Activated naive CD4-positive, alpha-beta T cell treated with anti-CD3 and anti-CD28 coated beads, Interleukin-2, amount 10 ng/mL, durations not matched to agents 7 days and 5 days (primary cell): ENCODE measurements around the gene MOAP1.
"Not testable (repeated sequence)": the region's sequence is repeated elsewhere in the genome, so short reads cannot be mapped to it uniquely, and the experiment has no call there.

Experiments
- CTCF ChIA-PET: fragments of 350-600 bp; sonication (Branson Sonifier 250); formaldehyde crosslinking; loops from one replicate; lab custom pipeline; 2021; ENCODE audit warnings: antibody characterized with exemption; lab: Charles Lee
- DNase-seq: peaks from one replicate; pipeline ENCODE4 v3.0.0-alpha.2; 2020
- H3K27ac Mint-ChIP-seq: one replicate; pipeline ENCODE4 v1.8.0; 2021; ENCODE audit warnings: mild to moderate bottlenecking, moderate library complexity, mixed read lengths
- H3K27me3 Mint-ChIP-seq: one replicate; pipeline ENCODE4 v1.8.0; 2021; ENCODE audit warnings: mild to moderate bottlenecking, mixed read lengths
- H3K36me3 Mint-ChIP-seq: one replicate; pipeline ENCODE4 v1.8.0; 2021; ENCODE audit warnings: mixed read lengths
- H3K4me1 Mint-ChIP-seq: one replicate; pipeline ENCODE4 v1.8.0; 2021; ENCODE audit warnings: mixed read lengths
- H3K4me3 Mint-ChIP-seq: one replicate; pipeline ENCODE4 v1.8.0; 2021; ENCODE audit warnings: mild to moderate bottlenecking, moderate library complexity, mixed read lengths
- H3K9me3 Mint-ChIP-seq: one replicate; pipeline ENCODE4 v1.8.0; 2021; ENCODE audit warnings: mixed read lengths

Gene MOAP1

GRCh38 chr14:93206793-93207467, 22.2 kb upstream of the MOAP1 start, which contains the start of the genes GON7 and UBR7:
Gene GON7 (minus strand): TSS chr14:93207065. CDS start chr14:93207037, 28 bp downstream.
Gene UBR7 (plus strand): TSS chr14:93207256. CDS start chr14:93207292, 36 bp downstream.
- H3K4me1 Mint-ChIP-seq, result peaks cover 50% of the 10 kb centered on the region
- no peaks in the 10 kb centered on the region for H3K27me3 Mint-ChIP-seq
- H3K9me3 Mint-ChIP-seq, result no peaks in the 10 kb centered on the region
- CTCF ChIA-PET, result interaction anchor here (0.7 to 2.6 kb wide), 5 partner anchors 10 to 26 kb away, joined by 3 to 16 read pairs (median 7); partner anchors contain the start of genes LYSET and MOAP1
- H3K4me3 Mint-ChIP-seq, result peak within 1 kb of the TSS; percentile 76
- peaks cover 21% of the 10 kb centered on the region for H3K36me3 Mint-ChIP-seq
- peak; percentile 95 for DNase-seq
- peak within 1 kb of the TSS; percentile 91 for H3K27ac Mint-ChIP-seq

DNA sequence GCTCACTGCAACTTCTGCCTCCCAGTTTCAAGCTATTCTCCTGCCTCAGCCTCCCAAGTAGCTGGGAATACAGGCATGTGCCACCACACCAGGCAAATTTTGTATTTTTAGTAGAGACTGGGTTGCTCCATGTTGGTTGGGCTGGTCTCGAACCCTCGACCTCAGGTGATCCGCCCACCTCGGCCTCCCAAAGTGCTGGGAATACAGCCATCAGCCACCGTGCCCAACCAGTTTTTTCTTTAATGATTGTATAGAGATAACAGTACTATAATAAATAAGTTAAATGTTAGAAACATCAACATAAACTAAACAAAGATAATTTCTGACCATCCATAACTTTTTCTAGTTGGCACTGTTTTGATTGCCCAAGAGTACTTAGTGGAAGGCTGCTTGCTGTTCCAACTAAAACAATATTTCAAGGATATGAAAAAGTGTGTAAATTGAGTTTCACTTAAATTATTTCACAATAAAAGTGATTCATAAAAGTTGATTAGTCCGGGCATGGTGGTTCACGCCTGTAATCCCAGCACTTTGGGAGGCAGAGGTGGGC, 16.5 kb upstream of the MOAP1 start:
- no peak for DNase-seq
- Mint-ChIP-seq H3K36me3 (peaks cover 23% of the 10 kb centered on the region), H3K9me3 (no peaks in the 10 kb centered on the region), H3K27ac (no peak overlapping the region), H3K4me3 (no peak overlapping the region), H3K27me3 (no peaks in the 10 kb centered on the region), H3K4me1 (peaks cover 29% of the 10 kb centered on the region)
- CTCF ChIA-PET, result no interaction called here

DNA sequence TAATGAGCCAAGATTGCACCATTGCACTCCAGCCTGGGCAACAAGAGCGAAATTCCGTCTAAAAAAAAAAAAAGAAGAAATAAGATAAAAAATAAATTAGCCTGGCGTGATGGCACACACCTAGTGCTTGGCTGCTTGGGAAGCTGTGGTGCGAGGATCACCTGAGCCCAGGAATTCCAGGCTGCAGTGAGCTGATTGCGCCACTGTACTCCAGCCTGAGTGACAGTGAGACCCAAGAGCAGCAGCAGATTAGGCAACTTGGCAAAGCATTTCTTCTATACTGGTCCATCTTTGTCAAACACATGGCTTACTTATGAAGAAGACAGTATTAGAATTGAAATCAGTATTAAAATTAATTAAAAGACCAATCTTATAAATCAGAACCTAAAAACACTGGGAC, 15.9 kb upstream of the MOAP1 start:
- Mint-ChIP-seq H3K4me3 (no peak overlapping the region), H3K27ac (no peak overlapping the region), H3K36me3 (peaks cover 23% of the 10 kb centered on the region), H3K27me3 (no peaks in the 10 kb centered on the region), H3K4me1 (peaks cover 22% of the 10 kb centered on the region), H3K9me3 (no peaks in the 10 kb centered on the region)
- CTCF ChIA-PET, result no interaction called here
- no peak for DNase-seq

- H3K4me3 Mint-ChIP-seq, result no peak overlapping the region
- H3K9me3 Mint-ChIP-seq, result no peaks in the 10 kb centered on the region
- no peak for DNase-seq
- peaks cover 20% of the 10 kb centered on the region for H3K36me3 Mint-ChIP-seq
- no peak overlapping the region for H3K27ac Mint-ChIP-seq
- CTCF ChIA-PET, result interaction anchor here (1.1 kb wide), 1 partner anchor 21 kb away, joined by 3 read pairs; no protein-coding TSS in a partner anchor
- peaks cover 8% of the 10 kb centered on the region for H3K4me1 Mint-ChIP-seq
- H3K27me3 Mint-ChIP-seq, result no peaks in the 10 kb centered on the region
Observed at GRCh38 chr14:93199031-93199430, 14.3 kb upstream of the MOAP1 start.

DNA sequence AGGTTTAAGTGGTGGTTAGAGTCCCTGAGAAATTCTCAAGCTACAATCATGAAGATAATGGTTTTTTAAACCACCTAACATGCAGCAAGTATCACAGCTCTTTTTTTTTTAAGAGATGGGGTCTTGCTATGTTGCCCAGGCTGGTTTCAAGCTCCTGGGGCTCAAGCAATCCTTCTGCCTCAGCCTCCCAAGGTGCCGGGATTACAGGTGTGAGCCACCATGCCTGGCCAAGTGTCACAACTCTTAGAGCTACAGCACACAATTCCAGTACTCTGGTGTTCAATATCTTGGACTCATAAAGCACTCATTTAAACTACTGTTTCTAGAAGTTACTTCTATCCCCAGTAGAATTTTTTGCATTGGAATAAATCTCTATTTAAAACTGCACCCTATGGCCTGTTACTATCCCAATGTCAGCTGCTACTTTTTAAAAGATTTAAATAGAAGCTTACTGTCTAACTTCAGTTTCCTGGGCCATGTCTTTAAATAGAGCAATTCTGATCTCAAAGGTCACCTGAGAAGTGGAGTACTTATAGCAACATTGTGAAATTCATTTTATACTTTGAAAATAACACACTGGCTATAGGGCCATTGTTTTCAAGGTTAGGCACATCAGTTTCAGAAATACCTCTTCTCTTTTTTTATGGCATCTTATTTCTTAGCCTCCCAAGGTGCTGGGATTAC, 10.8 kb upstream of the MOAP1 start:
- CTCF ChIA-PET, result interaction anchor here (0.7 to 0.8 kb wide), 2 partner anchors 10 to 49 kb away, joined by 3 read pairs; no protein-coding TSS in a partner anchor
- peaks cover 17% of the 10 kb centered on the region for H3K36me3 Mint-ChIP-seq
- H3K27ac Mint-ChIP-seq, result no peak overlapping the region

DNA sequence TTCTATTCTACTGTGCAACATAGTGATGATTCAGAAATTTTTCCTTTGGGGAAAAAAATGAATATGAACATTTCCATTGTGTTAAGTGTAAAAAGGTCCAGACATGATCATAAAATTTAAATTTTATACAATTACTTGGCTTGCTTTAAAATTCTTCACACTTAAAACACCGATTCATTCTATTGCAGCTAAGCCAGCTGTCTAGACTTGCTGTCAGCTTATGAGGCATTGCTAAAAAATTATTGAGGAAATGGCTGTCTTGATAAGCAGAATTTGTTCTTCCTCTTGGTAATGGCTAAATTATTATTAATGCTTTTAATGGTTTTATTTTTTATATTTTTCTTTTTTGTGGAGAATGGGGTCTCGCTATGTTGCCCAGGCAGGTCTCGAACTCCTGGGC, 2.3 kb upstream of the MOAP1 start:
- peaks cover 34% of the 10 kb centered on the region for H3K4me1 Mint-ChIP-seq
- no peaks in the 10 kb centered on the region for H3K9me3 Mint-ChIP-seq
- CTCF ChIA-PET, result interaction anchor here (3.8 kb wide), 1 partner anchor 73 kb away, joined by 14 read pairs; no protein-coding TSS in a partner anchor

More for the DNA sequence above, 10.8 kb upstream of the MOAP1 start:
- Mint-ChIP-seq H3K27me3 (no peaks in the 10 kb centered on the region), H3K4me1 (peaks cover 3% of the 10 kb centered on the region), H3K9me3 (no peaks in the 10 kb centered on the region), H3K4me3 (no peak overlapping the region)
- no peak for DNase-seq

DNA sequence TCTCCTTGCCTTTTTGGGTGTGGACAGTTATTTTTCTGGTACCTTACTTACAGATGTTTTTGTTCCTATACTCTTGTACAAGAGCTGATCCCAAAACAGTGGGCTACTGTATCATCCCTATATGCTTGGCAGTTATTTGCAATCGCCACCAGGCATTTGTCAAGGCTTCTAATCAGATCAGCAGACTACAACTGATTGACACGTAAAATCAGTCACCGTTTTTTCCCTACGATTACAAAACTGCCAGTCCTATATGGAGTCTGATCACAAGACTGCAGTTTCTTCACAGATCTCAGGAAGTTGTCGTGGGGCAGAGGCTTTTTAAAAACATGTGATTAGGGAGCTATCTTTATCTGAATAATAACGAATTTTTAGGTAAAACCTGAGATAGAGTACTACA, 1.8 kb upstream of the MOAP1 start:
- Mint-ChIP-seq H3K4me3 (peak overlapping the region; percentile 49), H3K9me3 (no peaks in the 10 kb centered on the region), H3K36me3 (peaks cover 30% of the 10 kb centered on the region), H3K27ac (no peak overlapping the region), H3K4me1 (peaks cover 38% of the 10 kb centered on the region), H3K27me3 (no peaks in the 10 kb centered on the region)
- CTCF ChIA-PET, result interaction anchor here (3.8 kb wide), 1 partner anchor 73 kb away, joined by 14 read pairs; no protein-coding TSS in a partner anchor
- no peak for DNase-seq

More for the DNA sequence above, 2.3 kb upstream of the MOAP1 start:
- Mint-ChIP-seq H3K36me3 (peaks cover 25% of the 10 kb centered on the region), H3K27ac (no peak overlapping the region), H3K27me3 (no peaks in the 10 kb centered on the region), H3K4me3 (no peak overlapping the region)
- no peak for DNase-seq

GRCh38 chr14:93185349-93185720, 638 bp upstream of the MOAP1 start:
- peaks cover 38% of the 10 kb centered on the region for H3K4me1 Mint-ChIP-seq
- CTCF ChIA-PET, result interaction anchor here (1.3 to 3.8 kb wide), 4 partner anchors 9 to 71 kb away, joined by 3 to 16 read pairs (median 12); partner anchors contain the start of genes GON7 and UBR7
- peaks cover 27% of the 10 kb centered on the region for H3K36me3 Mint-ChIP-seq

GRCh38 chr14:93183596-93184317, 940 bp downstream of the MOAP1 start:
- H3K27me3 Mint-ChIP-seq, result no peaks in the 10 kb centered on the region
- peak overlapping the region; percentile 91 for H3K27ac Mint-ChIP-seq
- H3K36me3 Mint-ChIP-seq, result peaks cover 23% of the 10 kb centered on the region
- peaks cover 38% of the 10 kb centered on the region for H3K4me1 Mint-ChIP-seq
- CTCF ChIA-PET, result interaction anchor here (0.6 to 3.8 kb wide), 8 partner anchors 8 to 74 kb away, joined by 3 to 16 read pairs (median 4); partner anchors contain the start of genes GON7 and UBR7
- no peak for DNase-seq
- H3K4me3 Mint-ChIP-seq, result peak overlapping the region; percentile 94
- no peaks in the 10 kb centered on the region for H3K9me3 Mint-ChIP-seq

More at GRCh38 chr14:93185349-93185720, 638 bp upstream of the MOAP1 start:
- no peaks in the 10 kb centered on the region for H3K9me3 Mint-ChIP-seq
- peak overlapping the region; percentile 96 for H3K4me3 Mint-ChIP-seq
- no peak for DNase-seq
- H3K27ac Mint-ChIP-seq, result peak overlapping the region; percentile 94
- H3K27me3 Mint-ChIP-seq, result no peaks in the 10 kb centered on the region

DNA sequence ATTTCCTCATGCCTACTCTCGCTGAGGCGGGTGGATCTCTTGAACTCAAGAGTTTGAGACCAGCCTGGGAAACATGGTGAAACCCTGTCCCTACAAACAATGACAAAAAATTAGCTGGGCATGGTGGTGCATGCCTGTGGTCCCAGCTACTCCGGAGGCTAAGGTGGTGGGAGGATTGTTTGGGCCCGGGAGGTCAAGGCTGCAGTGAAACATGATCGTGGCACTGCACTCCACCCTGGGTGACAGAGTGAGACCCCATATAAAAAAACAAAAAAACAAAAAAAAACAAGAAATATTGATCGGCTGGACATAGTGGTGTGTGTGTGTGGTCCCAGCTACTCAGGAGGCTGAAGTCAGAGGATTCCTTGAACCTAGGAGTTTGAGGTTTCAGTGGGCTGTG, 9.2 kb downstream of the MOAP1 start:
- peaks cover 9% of the 10 kb centered on the region for H3K27me3 Mint-ChIP-seq
- H3K4me1 Mint-ChIP-seq, result peaks cover 3% of the 10 kb centered on the region
- no peak for DNase-seq
- H3K4me3 Mint-ChIP-seq, result no peak overlapping the region
- H3K9me3 Mint-ChIP-seq, result no peaks in the 10 kb centered on the region
- CTCF ChIA-PET, result interaction anchor here (0.6 to 1.7 kb wide), 3 partner anchors 9 to 967 kb away, joined by 4 to 9 read pairs (median 5); partner anchors contain the start of genes LYSET and MOAP1
- no peaks in the 10 kb centered on the region for H3K36me3 Mint-ChIP-seq
- no peak overlapping the region for H3K27ac Mint-ChIP-seq

- H3K4me3 Mint-ChIP-seq, H3K27ac Mint-ChIP-seq, H3K36me3 Mint-ChIP-seq, H3K27me3 Mint-ChIP-seq, H3K4me1 Mint-ChIP-seq, DNase-seq, H3K9me3 Mint-ChIP-seq: not testable (repeated sequence)
- CTCF ChIA-PET, result interaction anchor here (1.1 kb wide), 1 partner anchor 61 kb away, joined by 5 read pairs; no protein-coding TSS in a partner anchor
Observed at GRCh38 chr14:93174731-93175130, 10.0 kb downstream of the MOAP1 start.

DNA sequence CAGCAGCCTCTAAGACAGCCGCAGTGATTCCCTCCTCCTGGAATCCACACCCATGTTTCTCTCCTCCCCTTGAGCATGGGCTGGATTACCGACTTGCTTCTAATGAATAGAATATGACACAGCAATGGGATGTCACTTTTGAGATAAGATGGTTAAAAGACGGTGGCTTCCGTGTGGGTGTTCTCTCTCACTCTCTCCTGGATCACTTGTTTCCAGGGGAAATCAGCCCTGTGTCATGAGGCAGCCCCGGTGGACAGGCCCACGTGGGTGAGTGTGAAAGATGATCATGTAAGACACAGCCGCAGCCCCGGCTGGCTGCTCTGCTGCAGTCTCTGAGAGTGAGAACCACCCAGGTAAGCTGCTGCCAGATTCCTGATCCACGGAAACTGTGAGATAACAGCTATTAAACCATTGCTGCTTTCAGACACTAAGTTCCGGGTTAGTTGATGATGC, 10.7 kb downstream of the MOAP1 start:
- Mint-ChIP-seq H3K4me1 (peaks cover 3% of the 10 kb centered on the region), H3K9me3 (no peaks in the 10 kb centered on the region), H3K27ac (no peak overlapping the region), H3K4me3 (no peak overlapping the region), H3K36me3 (no peaks in the 10 kb centered on the region), H3K27me3 (peaks cover 11% of the 10 kb centered on the region)
- no peak for DNase-seq
- CTCF ChIA-PET, result no interaction called here

- Mint-ChIP-seq H3K36me3 (no peaks in the 10 kb centered on the region), H3K4me3 (no peak overlapping the region), H3K4me1 (no peaks in the 10 kb centered on the region), H3K27ac (no peak overlapping the region), H3K27me3 (peaks cover 16% of the 10 kb centered on the region), H3K9me3 (no peaks in the 10 kb centered on the region)
- DNase-seq, result no peak
- CTCF ChIA-PET, result no interaction called here
Observed at GRCh38 chr14:93171376-93171775, 13.3 kb downstream of the MOAP1 start.
